Mononuclear cell (primary cell): Measurements from ENCODE around the gene LIX1L. TPM values are rescaled to one million over a fixed set of nuclear protein-coding genes. Genes with fewer than 3 reads are reported as not detected.
A peak's percentile ranks its signal among the peaks of the same experiment; 100 is the strongest.

Source experiments
- H3K27me3 ChIP-seq: 2 replicates; pipeline ENCODE4 v1.6.0; 2011; ENCODE audit warnings: low read length, control low read depth; ENCODE audit not compliant: insufficient read depth
- H3K4me1 ChIP-seq: 2 replicates; pipeline ENCODE4 v1.5.1; 2011; ENCODE audit warnings: mild to moderate bottlenecking, low read length, control low read depth; ENCODE audit not compliant: insufficient read depth
- H3K4me3 ChIP-seq: 2 replicates; pipeline ENCODE4 v1.5.1; 2011; ENCODE audit warnings: mild to moderate bottlenecking, low read length, moderate library complexity
- H3K9me3 ChIP-seq: 2 replicates; pipeline ENCODE4 v1.5.1; 2011; ENCODE audit warnings: low read depth, mild to moderate bottlenecking, control low read depth, low read length
- total RNA-seq: library from RNA; depleted of rRNA; stranded (reverse); fragments of >200 nt; gene quantifications from one replicate; pipeline ENCODE4 v1.2.3, GENCODE V29; 2012

The LIX1L gene
- total RNA-seq, 1 donor: 15.1 TPM

- Histone ChIP-seq H3K4me3 (peak overlapping the region; percentile 86), H3K4me1 (peaks cover 25% of the 10 kb centered on the region), H3K9me3 (no peaks in the 10 kb centered on the region), H3K27me3 (no peaks in the 10 kb centered on the region)
These were observed 40.2 kb downstream of the LIX1L start for GRCh38 chr1:145917595-145917994.

GRCh38 chr1:145916745-145917144 is 41.1 kb downstream of the LIX1L start:
- H3K27me3 ChIP-seq: no peaks in the 10 kb centered on the region
- no peak overlapping the region for H3K4me3 ChIP-seq
- no peaks in the 10 kb centered on the region for H3K9me3 ChIP-seq
- H3K4me1 ChIP-seq: peaks cover 25% of the 10 kb centered on the region

GRCh38 chr1:145912128-145912641 is 45.6 kb downstream of the LIX1L start:
- no peaks in the 10 kb centered on the region for H3K9me3 ChIP-seq
- H3K27me3 ChIP-seq: no peaks in the 10 kb centered on the region
- H3K4me1 ChIP-seq: peaks cover 3% of the 10 kb centered on the region
- H3K4me3 ChIP-seq: no peak overlapping the region

GRCh38 chr1:145908653-145909052 is 49.2 kb downstream of the LIX1L start:
- H3K4me1 ChIP-seq: no peaks in the 10 kb centered on the region
- no peaks in the 10 kb centered on the region for H3K27me3 ChIP-seq
- H3K9me3 ChIP-seq: no peaks in the 10 kb centered on the region
- no peak overlapping the region for H3K4me3 ChIP-seq

- no peaks in the 10 kb centered on the region for H3K9me3 ChIP-seq
- H3K4me1 ChIP-seq: no peaks in the 10 kb centered on the region
These were observed 50.7 kb downstream of the LIX1L start for GRCh38 chr1:145906954-145907753.

GRCh38 chr1:145901312-145902021 is 56.4 kb downstream of the LIX1L start:
- H3K4me3 ChIP-seq: no peak overlapping the region
- no peaks in the 10 kb centered on the region for H3K4me1 ChIP-seq
- no peaks in the 10 kb centered on the region for H3K27me3 ChIP-seq
- H3K9me3 ChIP-seq: no peaks in the 10 kb centered on the region

More at GRCh38 chr1:145906954-145907753, 50.7 kb downstream of the LIX1L start:
- Histone ChIP-seq H3K4me3 (no peak overlapping the region), H3K27me3 (no peaks in the 10 kb centered on the region)

- no peaks in the 10 kb centered on the region for H3K27me3 ChIP-seq
- no peaks in the 10 kb centered on the region for H3K4me1 ChIP-seq
- H3K9me3 ChIP-seq: no peaks in the 10 kb centered on the region
- no peak overlapping the region for H3K4me3 ChIP-seq
These were observed 59.1 kb downstream of the LIX1L start for GRCh38 chr1:145898756-145899155.

GRCh38 chr1:145897969-145898368 is 59.8 kb downstream of the LIX1L start:
- no peaks in the 10 kb centered on the region for H3K4me1 ChIP-seq
- no peaks in the 10 kb centered on the region for H3K27me3 ChIP-seq
- no peak overlapping the region for H3K4me3 ChIP-seq
- H3K9me3 ChIP-seq: no peaks in the 10 kb centered on the region

- no peak overlapping the region for H3K4me3 ChIP-seq
- no peaks in the 10 kb centered on the region for H3K4me1 ChIP-seq
- no peaks in the 10 kb centered on the region for H3K27me3 ChIP-seq
- no peaks in the 10 kb centered on the region for H3K9me3 ChIP-seq
These were observed 62.3 kb downstream of the LIX1L start for GRCh38 chr1:145895471-145895870.

GRCh38 chr1:145893306-145894055 is 64.3 kb downstream of the LIX1L start:
- Histone ChIP-seq H3K27me3 (no peaks in the 10 kb centered on the region), H3K4me1 (no peaks in the 10 kb centered on the region), H3K9me3 (no peaks in the 10 kb centered on the region), H3K4me3 (no peak overlapping the region)

- Histone ChIP-seq H3K27me3 (no peaks in the 10 kb centered on the region), H3K9me3 (no peaks in the 10 kb centered on the region), H3K4me3 (no peak overlapping the region), H3K4me1 (no peaks in the 10 kb centered on the region)
These were observed 65.2 kb downstream of the LIX1L start for GRCh38 chr1:145892486-145893087.

- Histone ChIP-seq H3K4me3 (no peak overlapping the region), H3K27me3 (no peaks in the 10 kb centered on the region), H3K4me1 (no peaks in the 10 kb centered on the region), H3K9me3 (no peaks in the 10 kb centered on the region)
These were observed 66.0 kb downstream of the LIX1L start for GRCh38 chr1:145891587-145892485.

GRCh38 chr1:145891143-145891542 is 66.7 kb downstream of the LIX1L start:
- Histone ChIP-seq H3K27me3 (no peaks in the 10 kb centered on the region), H3K4me3 (no peak overlapping the region), H3K4me1 (peaks cover 4% of the 10 kb centered on the region), H3K9me3 (no peaks in the 10 kb centered on the region)

GRCh38 chr1:145889722-145890121 is 68.1 kb downstream of the LIX1L start:
- Histone ChIP-seq H3K4me3 (no peak overlapping the region), H3K4me1 (peaks cover 10% of the 10 kb centered on the region), H3K9me3 (no peaks in the 10 kb centered on the region), H3K27me3 (peaks cover 1% of the 10 kb centered on the region)
